Hepatocyte (in vitro differentiated cells): ENCODE data around the gene ARMH4. TPM values are rescaled to one million over a fixed set of nuclear protein-coding genes. Genes with fewer than 3 reads are reported as not detected.

Source experiments
- DNase-seq: peaks from one replicate; pipeline ENCODE4 v3.0.0-alpha.2; 2016; ENCODE audit warnings: low spot score
- H2AFZ ChIP-seq: fragments of 200-600 bp; sonication (generic); 2 replicates; pipeline ENCODE4 v1.6.0; 2016; ENCODE audit warnings: antibody characterized with exemption, mild to moderate bottlenecking
- H3K27ac ChIP-seq: fragments of 200-600 bp; sonication (generic); 2 replicates; pipeline ENCODE4 v1.5.1; 2016; ENCODE audit warnings: mild to moderate bottlenecking
- H3K27me3 ChIP-seq: fragments of 200-600 bp; sonication (generic); 2 replicates; pipeline ENCODE4 v1.6.1; 2016
- H3K36me3 ChIP-seq: fragments of 200-600 bp; sonication (generic); replicated peaks from 2 replicates; pipeline ENCODE4 v1.5.1; 2016; ENCODE audit warnings: low read depth; ENCODE audit not compliant: insufficient read depth
- H3K4me1 ChIP-seq: fragments of 200-600 bp; sonication (generic); 2 replicates; pipeline ENCODE4 v1.5.1; 2016; ENCODE audit warnings: mild to moderate bottlenecking, moderate library complexity; ENCODE audit not compliant: insufficient read depth
- H3K4me2 ChIP-seq: fragments of 200-600 bp; sonication (generic); 2 replicates; pipeline ENCODE4 v1.6.0; 2016
- H3K4me3 ChIP-seq: fragments of 200-600 bp; sonication (generic); 2 replicates; pipeline ENCODE4 v1.5.1; 2016; ENCODE audit warnings: mild to moderate bottlenecking
- H3K79me2 ChIP-seq: fragments of 200-600 bp; sonication (generic); 2 replicates; pipeline ENCODE4 v1.6.0; 2017; ENCODE audit warnings: mild to moderate bottlenecking
- H3K9me2 ChIP-seq: fragments of 200-600 bp; sonication (generic); replicated peaks from 2 replicates; pipeline ENCODE4 v1.6.0; 2017; ENCODE audit warnings: mild to moderate bottlenecking; ENCODE audit not compliant: insufficient read depth
- H3K9me3 ChIP-seq: fragments of 200-600 bp; sonication (generic); 2 replicates; pipeline ENCODE4 v1.5.1; 2016; ENCODE audit warnings: low read depth, mild to moderate bottlenecking
- H4K20me1 ChIP-seq: fragments of 200-600 bp; sonication (generic); 2 replicates; pipeline ENCODE4 v1.6.0; 2016; ENCODE audit warnings: mild to moderate bottlenecking; ENCODE audit not compliant: insufficient read depth, poor library complexity, severe bottlenecking
- EZH2 ChIP-seq: fragments of 200-600 bp; sonication (generic); IDR thresholded peaks from 2 replicates; pipeline ENCODE4 v1.6.1; 2016; ENCODE audit warnings: antibody characterized with exemption, mild to moderate bottlenecking, borderline replicate concordance
- EZH2phosphoT487 ChIP-seq: fragments of 200-600 bp; sonication (generic); IDR thresholded peaks from one replicate; pipeline ENCODE4 v1.6.1; 2018; ENCODE audit warnings: antibody characterized with exemption, mild to moderate bottlenecking, low read depth, moderate library complexity; ENCODE audit not compliant: unreplicated experiment, severe bottlenecking
- WGBS: methylation state at CpG from one replicate; pipeline ENCODE4 v1.1.6; 2016; ENCODE audit warnings: low lambda C conversion rate; ENCODE audit errors: missing lambda C conversion rate; 5-methylcytosine and 5-hydroxymethylcytosine counted together
- polyA plus RNA-seq: library from polyadenylated mRNA; unstranded; fragments of >200 nt; fragmentation: Nextera tagmentation; extraction: Ambion mirVana; gene quantifications from 2 replicates; pipeline ENCODE4 v1.2.1, GENCODE V29; 2016
- total RNA-seq: library from RNA; depleted of rRNA; stranded (reverse); fragments of >200 nt; gene quantifications from 2 replicates; pipeline ENCODE4 v1.2.3, GENCODE V29; 2014
- TF ChIP-seq, protein P1 (sequence below): fragments of 200-600 bp; sonication (generic); IDR thresholded peaks from 2 replicates; pipeline ENCODE4 v1.5.1; 2016; ENCODE audit warnings: antibody characterized with exemption, mild to moderate bottlenecking; ENCODE audit not compliant: poor library complexity

The ARMH4 gene
- total and polyA plus RNA-seq, 2 experiments from 2014 or later = 6.6 to 11.3 TPM

DNA sequence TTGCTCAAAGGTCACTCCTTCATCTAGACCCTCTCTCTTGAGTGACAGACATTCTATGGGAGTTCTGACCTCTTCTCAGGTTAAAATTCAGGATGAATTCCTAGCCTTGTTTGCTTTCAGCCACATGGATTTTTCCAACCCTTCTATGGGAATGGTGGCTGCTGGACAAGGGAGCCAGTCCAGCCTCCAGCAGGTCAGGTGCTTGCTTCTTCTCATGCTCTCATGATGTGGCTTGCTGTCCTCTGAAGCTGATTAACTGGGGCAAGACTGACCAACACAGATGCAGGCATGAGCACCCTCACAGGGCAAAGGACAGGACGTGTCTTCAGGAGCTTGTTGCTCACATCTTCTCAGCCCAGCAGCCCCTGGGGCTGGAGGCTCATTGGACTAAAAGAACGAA is 188.9 kb downstream of the ARMH4 start:
- Histone ChIP-seq H3K9me3 (no peaks in the 10 kb centered on the region), H2AFZ (no peak overlapping the region), H3K4me2 (peak overlapping the region; percentile 39), H3K4me1 (peaks cover 10% of the 10 kb centered on the region), H3K9me2 (no peaks in the 10 kb centered on the region), H3K27me3 (no peaks in the 10 kb centered on the region), H3K79me2 (no peaks in the 10 kb centered on the region), H3K4me3 (no peak overlapping the region), H3K36me3 (no peaks in the 10 kb centered on the region), H3K27ac (no peak overlapping the region), H4K20me1 (no peaks in the 10 kb centered on the region)
- TF ChIP-seq, protein P1, sequence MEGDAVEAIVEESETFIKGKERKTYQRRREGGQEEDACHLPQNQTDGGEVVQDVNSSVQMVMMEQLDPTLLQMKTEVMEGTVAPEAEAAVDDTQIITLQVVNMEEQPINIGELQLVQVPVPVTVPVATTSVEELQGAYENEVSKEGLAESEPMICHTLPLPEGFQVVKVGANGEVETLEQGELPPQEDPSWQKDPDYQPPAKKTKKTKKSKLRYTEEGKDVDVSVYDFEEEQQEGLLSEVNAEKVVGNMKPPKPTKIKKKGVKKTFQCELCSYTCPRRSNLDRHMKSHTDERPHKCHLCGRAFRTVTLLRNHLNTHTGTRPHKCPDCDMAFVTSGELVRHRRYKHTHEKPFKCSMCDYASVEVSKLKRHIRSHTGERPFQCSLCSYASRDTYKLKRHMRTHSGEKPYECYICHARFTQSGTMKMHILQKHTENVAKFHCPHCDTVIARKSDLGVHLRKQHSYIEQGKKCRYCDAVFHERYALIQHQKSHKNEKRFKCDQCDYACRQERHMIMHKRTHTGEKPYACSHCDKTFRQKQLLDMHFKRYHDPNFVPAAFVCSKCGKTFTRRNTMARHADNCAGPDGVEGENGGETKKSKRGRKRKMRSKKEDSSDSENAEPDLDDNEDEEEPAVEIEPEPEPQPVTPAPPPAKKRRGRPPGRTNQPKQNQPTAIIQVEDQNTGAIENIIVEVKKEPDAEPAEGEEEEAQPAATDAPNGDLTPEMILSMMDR = no peak
- TF ChIP-seq EZH2phosphoT487 (no peak), EZH2 (no peak)
- DNase-seq = no peak
- WGBS = 94% methylated on average over 2 of the region's 2 CpGs

DNA sequence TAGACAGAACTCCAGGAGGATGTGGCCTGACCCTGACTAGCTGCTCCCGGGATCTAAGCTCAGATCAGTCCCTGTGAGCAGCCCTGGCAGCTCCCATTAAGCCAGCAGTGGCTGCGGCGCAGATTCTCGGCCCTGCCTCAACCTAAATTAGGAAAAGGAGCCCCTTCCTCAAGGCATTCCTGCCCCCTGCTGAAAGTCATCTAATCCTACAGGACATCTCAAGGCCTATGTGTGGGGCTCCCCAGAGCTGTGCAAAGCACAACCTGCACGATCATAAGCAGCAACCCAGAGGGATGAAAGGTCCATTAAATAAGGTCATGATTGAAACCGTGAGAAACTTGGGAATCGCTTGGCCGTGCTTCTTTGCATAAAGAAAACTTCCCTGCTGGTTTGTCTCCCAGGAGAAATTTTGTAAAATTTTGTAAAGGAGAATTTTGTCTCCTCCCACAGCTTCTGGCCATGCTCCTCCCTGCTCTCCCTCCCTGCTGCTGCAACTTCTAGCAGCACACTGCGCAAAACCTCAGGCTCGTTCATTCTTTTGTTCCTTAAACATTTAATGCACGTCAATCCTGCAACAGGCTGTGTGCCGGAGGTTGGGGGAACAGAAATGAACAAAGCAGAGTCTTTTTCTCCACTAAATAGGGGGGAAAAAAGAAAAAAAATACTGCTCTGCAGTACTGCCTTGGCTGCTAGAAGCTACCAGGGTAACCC is 189.5 kb downstream of the ARMH4 start:
- Histone ChIP-seq H3K4me2 (peak overlapping the region; percentile 39), H3K4me3 (no peak overlapping the region), H4K20me1 (no peaks in the 10 kb centered on the region), H3K9me2 (no peaks in the 10 kb centered on the region), H3K79me2 (no peaks in the 10 kb centered on the region), H3K9me3 (no peaks in the 10 kb centered on the region), H3K36me3 (no peaks in the 10 kb centered on the region), H2AFZ (no peak overlapping the region), H3K4me1 (peaks cover 10% of the 10 kb centered on the region), H3K27me3 (no peaks in the 10 kb centered on the region), H3K27ac (peak overlapping the region; percentile 7)
- DNase-seq = peak; percentile 28
- 42% methylated on average over 12 of the region's 12 CpGs for WGBS
- no peak for TF ChIP-seq EZH2
- TF ChIP-seq EZH2phosphoT487 = no peak
- TF ChIP-seq, protein P1 = peak; percentile 36

DNA sequence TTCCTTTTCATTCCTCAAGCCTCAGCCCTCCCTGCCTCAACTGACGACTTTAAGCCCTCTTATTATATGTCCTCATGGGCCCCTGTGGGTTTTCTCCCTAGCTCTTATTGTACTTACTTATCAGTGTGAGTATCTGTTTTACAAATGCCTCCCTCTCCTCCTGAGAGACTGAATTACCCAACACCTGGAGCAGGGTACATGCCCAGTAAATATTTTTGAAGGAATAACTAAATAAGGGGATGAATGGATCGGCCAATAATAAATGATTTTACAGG is 190.3 kb downstream of the ARMH4 start:
- DNase-seq = no peak
- Histone ChIP-seq H3K79me2 (no peaks in the 10 kb centered on the region), H4K20me1 (no peaks in the 10 kb centered on the region), H3K4me3 (no peak overlapping the region), H3K27me3 (no peaks in the 10 kb centered on the region), H3K4me2 (no peak overlapping the region), H3K9me2 (no peaks in the 10 kb centered on the region), H3K4me1 (peaks cover 10% of the 10 kb centered on the region), H3K36me3 (no peaks in the 10 kb centered on the region), H3K9me3 (no peaks in the 10 kb centered on the region), H2AFZ (no peak overlapping the region), H3K27ac (peak overlapping the region; percentile 7)
- 26% methylated on average over 2 of the region's 2 CpGs for WGBS
- TF ChIP-seq EZH2 (no peak), EZH2phosphoT487 (no peak)
- TF ChIP-seq, protein P1 = no peak
